Gastroesophageal sphincter (tissue), 4 donors: ENCODE measurements around the gene ZBTB7A. TPM values are rescaled to one million over a fixed set of nuclear protein-coding genes. Genes with fewer than 3 reads are reported as not detected.

Experiments used
- total RNA-seq, 4 donors: library from RNA; depleted of rRNA; stranded (reverse); fragments of >200 nt; gene quantifications; one replicate each; pipeline ENCODE4 v1.1.0, GENCODE V29; 2016

The ZBTB7A gene
- total RNA-seq, 4 donors from 2014 or later = 65.6 to 122 (median 82.4) TPM

Other genes with a start within 250 kb of the ZBTB7A start
- under 1 TPM in 1 of 4 donors, not detected in 3; 0.13 TPM for gene ZFR2, start 197.9 kb downstream of the ZBTB7A start, total RNA-seq
- gene ATCAY, start 186.2 kb downstream of the ZBTB7A start, total RNA-seq = under 1 TPM in 3 of 4 donors, not detected in 1; 0.07 to 0.67 (median 0.12) TPM
- gene NMRK2, start 133.8 kb downstream of the ZBTB7A start, total RNA-seq = 1 to 10 TPM in 2 of 4 donors, under 1 TPM in 1, not detected in 1; 0.69 to 8.6 (median 7.3) TPM
- 100 to 1,000 TPM; 192 to 257 (median 235) TPM for gene DAPK3, start 95.8 kb downstream of the ZBTB7A start, total RNA-seq
- 1,000 to 10,000 TPM; 2,212 to 2,463 (median 2,311) TPM for gene EEF2, start 81.4 kb downstream of the ZBTB7A start, total RNA-seq
- gene PIAS4, start 59.2 kb downstream of the ZBTB7A start, total RNA-seq = 10 to 100 TPM; 15.3 to 26.4 (median 16.8) TPM
- gene MAP2K2, start 57.2 kb upstream of the ZBTB7A start, total RNA-seq = 100 to 1,000 TPM in 1 of 4 donors, 10 to 100 TPM in 3; 53.3 to 112 (median 69.7) TPM
- gene CREB3L3, start 86.7 kb upstream of the ZBTB7A start, total RNA-seq = not detected
- gene SIRT6, start 115.7 kb upstream of the ZBTB7A start, total RNA-seq = 10 to 100 TPM; 10.0 to 35.0 (median 27.1) TPM
- gene ANKRD24, start 115.8 kb upstream of the ZBTB7A start, total RNA-seq = 1 to 10 TPM in 3 of 4 donors, under 1 TPM in 1; 0.12 to 2.6 (median 1.2) TPM
- gene EBI3, start 162.6 kb upstream of the ZBTB7A start, total RNA-seq = 1 to 10 TPM in 1 of 4 donors, under 1 TPM in 2, not detected in 1; 0.54 to 8.2 (median 0.96) TPM
- 10 to 100 TPM; 20.0 to 24.6 (median 21.6) TPM for gene YJU2, start 180.2 kb upstream of the ZBTB7A start, total RNA-seq
- not detected for gene SHD, start 212.4 kb upstream of the ZBTB7A start, total RNA-seq
- gene TMIGD2, start 235.5 kb upstream of the ZBTB7A start, total RNA-seq = under 1 TPM in 2 of 4 donors, not detected in 2; 0.35 to 0.67 TPM
- gene FSD1, start 237.7 kb upstream of the ZBTB7A start, total RNA-seq = under 1 TPM in 1 of 4 donors, not detected in 3; 0.67 TPM